ENCODE results near the gene SPO11. TPM values are rescaled to one million over a fixed set of nuclear protein-coding genes. Genes with fewer than 3 reads are reported as not detected.

The SPO11 gene
- total and polyA plus RNA-seq, 2 of the 4 experiments (the other 2 are of a cell fraction), result not detected

- Histone ChIP-seq H3K4me2 (ENCODE audit: low read depth, low read length) (no peak overlapping the region), H4K8ac (ENCODE audit: low read depth in 2 of 2, low read length in 2 of 2) (no peak overlapping the region), H2AFZ (replicated peaks; ENCODE audit: low read length, poor library complexity) (no peak overlapping the region), H2BK20ac (ENCODE audit: low read depth, low read length) (no peak overlapping the region), H3K27ac (ENCODE audit: insufficient read depth, low read length) (no peak overlapping the region), H3K14ac (replicated peaks; ENCODE audit: low read depth, low read length) (no peak overlapping the region), H3K4me3 (ENCODE audit: insufficient read depth, low read depth, low read length) (no peak overlapping the region), H2BK5ac (ENCODE audit: low read depth, low read length, poor library complexity, severe bottlenecking) (no peak overlapping the region), H4K20me1 (ENCODE audit: insufficient read depth, low read length) (no peaks in the 10 kb centered on the region), H2AK5ac (ENCODE audit: low read depth, low read length) (no peak overlapping the region), H3K9me3 (ENCODE audit: control insufficient read depth, insufficient read depth, low read length) (no peaks in the 10 kb centered on the region), H3K79me1 (ENCODE audit: low read depth in 1 of 2, low read length in 2 of 2) (no peaks in the 10 kb centered on the region), H3K56ac (ENCODE audit: extremely low read depth, insufficient read depth, low read length) (no peak overlapping the region), H4K91ac (ENCODE audit: insufficient read depth, low read depth, low read length) (no peak overlapping the region), H4K5ac (ENCODE audit: low read depth, low read length) (no peak overlapping the region), H3K9ac (ENCODE audit: low read depth, low read length) (no peak overlapping the region), H3K36me3 (ENCODE audit: control insufficient read depth, insufficient read depth, low read length) (no peaks in the 10 kb centered on the region), H2BK15ac (ENCODE audit: low read depth, low read length) (no peak overlapping the region), H3K23ac (ENCODE audit: low read depth, low read length) (no peak overlapping the region), H2AK9ac (replicated peaks; ENCODE audit: low read depth, low read length, poor library complexity) (no peak overlapping the region), H3K4ac (ENCODE audit: low read depth, low read length) (no peak overlapping the region), H2BK120ac (ENCODE audit: low read depth, low read length) (no peak overlapping the region), H3K4me1 (ENCODE audit: control insufficient read depth, insufficient read depth, low read length) (peaks cover 2% of the 10 kb centered on the region; the same call in 1 of the 2 replicates), H3K27me3 (ENCODE audit: control insufficient read depth, insufficient read depth, low read length) (peaks cover 17% of the 10 kb centered on the region), H3K18ac (ENCODE audit: low read depth, low read length) (no peak overlapping the region), H3K9me1 (ENCODE audit: insufficient read depth, low read length) (no peaks in the 10 kb centered on the region)
- BruUV-seq (replicated peaks), result no TSS peak
- ATAC-seq (ENCODE audit: low read depth), result no peak
- 22% methylated on average over 3 of the region's 8 CpGs; no CpG with 5 or more reads in 1 of the 2 experiments for WGBS, 2 experiments (ENCODE audit: extremely low coverage in 2 of 2, insufficient read length in 1 of 2)
- intact Hi-C loops (cut with micrococcal nuclease), result no loop called here
- POLR2A ChIA-PET (ENCODE audit: unreplicated experiment), result no interaction called here
- TF ChIP-seq, protein P1, sequence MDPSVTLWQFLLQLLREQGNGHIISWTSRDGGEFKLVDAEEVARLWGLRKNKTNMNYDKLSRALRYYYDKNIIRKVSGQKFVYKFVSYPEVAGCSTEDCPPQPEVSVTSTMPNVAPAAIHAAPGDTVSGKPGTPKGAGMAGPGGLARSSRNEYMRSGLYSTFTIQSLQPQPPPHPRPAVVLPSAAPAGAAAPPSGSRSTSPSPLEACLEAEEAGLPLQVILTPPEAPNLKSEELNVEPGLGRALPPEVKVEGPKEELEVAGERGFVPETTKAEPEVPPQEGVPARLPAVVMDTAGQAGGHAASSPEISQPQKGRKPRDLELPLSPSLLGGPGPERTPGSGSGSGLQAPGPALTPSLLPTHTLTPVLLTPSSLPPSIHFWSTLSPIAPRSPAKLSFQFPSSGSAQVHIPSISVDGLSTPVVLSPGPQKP (IDR thresholded peaks at IDR 0.05; ENCODE audit: borderline replicate concordance, low read depth, low read length), result no peak
- TF ChIP-seq MXI1 (IDR thresholded peaks at IDR 0.05; ENCODE audit: borderline replicate concordance, low read depth, low read length) (no peak), RCOR1 (IDR thresholded peaks at IDR 0.05; ENCODE audit: insufficient replicate concordance, low read length) (no peak), CTCF (conservative IDR thresholded peaks at IDR 0.05; ENCODE audit: low read depth, low read length) (no peak), FOS (IDR thresholded peaks at IDR 0.05; ENCODE audit: low read depth, low read length) (no peak), BHLHE40 (IDR thresholded peaks at IDR 0.05; ENCODE audit: low read depth, low read length) (no peak), USF2 (IDR thresholded peaks at IDR 0.05; ENCODE audit: low read depth, low read length) (no peak), NFE2L2 (IDR thresholded peaks at IDR 0.05; ENCODE audit: low read depth, low read length) (no peak), MAFK (IDR thresholded peaks at IDR 0.05; ENCODE audit: low read depth, low read length) (no peak), CEBPB (IDR thresholded peaks at IDR 0.05; ENCODE audit: low read depth, low read length) (no peak), RAD21 (IDR thresholded peaks at IDR 0.05; ENCODE audit: low read length) (no peak), RFX5 (IDR thresholded peaks at IDR 0.05; ENCODE audit: low read depth, low read length) (no peak), MAZ (IDR thresholded peaks at IDR 0.05; ENCODE audit: borderline replicate concordance, low read depth, low read length) (no peak), SMC3 (IDR thresholded peaks at IDR 0.05; ENCODE audit: low read depth, low read length) (no peak), POLR2A (IDR thresholded peaks at IDR 0.05; ENCODE audit: low read depth, low read length) (no peak), CHD1 (IDR thresholded peaks at IDR 0.05; ENCODE audit: low read depth, low read length) (no peak)
- CTCF ChIA-PET, result no interaction called here
- dilution Hi-C loops (cut with HindIII; ENCODE audit: low sequenced_read_pairs, unreplicated experiment), result no loop called here
- peak; percentile 9 for DNase-seq
- in situ Hi-C loops (cut with MboI; ENCODE audit: low sequenced_read_pairs), result no loop called here
Observed at GRCh38 chr20:57289391-57290177, 40.0 kb upstream of the SPO11 start.

Measured in IMR-90 (cell line).